NOMO-1 treated with DMSO at 0.1 percent for 48 hours (cell line): Measurements from ENCODE around the gene CDKN2B-AS1.

Source experiments
- DNase-seq: peaks from one replicate; lab custom pipeline; 2025; ENCODE audit not compliant: unreplicated experiment; lab: John Stamatoyannopoulos, UW

Gene CDKN2B-AS1

GRCh38 chr9:22117511-22118384 lies 123.2 kb downstream of the CDKN2B-AS1 start:
- DNase-seq = no peak

- no peak for DNase-seq
Observed at GRCh38 chr9:22118810-22119521, 124.4 kb downstream of the CDKN2B-AS1 start.

- no peak for DNase-seq
Observed at GRCh38 chr9:22119522-22120158, 125.0 kb downstream of the CDKN2B-AS1 start.

DNA sequence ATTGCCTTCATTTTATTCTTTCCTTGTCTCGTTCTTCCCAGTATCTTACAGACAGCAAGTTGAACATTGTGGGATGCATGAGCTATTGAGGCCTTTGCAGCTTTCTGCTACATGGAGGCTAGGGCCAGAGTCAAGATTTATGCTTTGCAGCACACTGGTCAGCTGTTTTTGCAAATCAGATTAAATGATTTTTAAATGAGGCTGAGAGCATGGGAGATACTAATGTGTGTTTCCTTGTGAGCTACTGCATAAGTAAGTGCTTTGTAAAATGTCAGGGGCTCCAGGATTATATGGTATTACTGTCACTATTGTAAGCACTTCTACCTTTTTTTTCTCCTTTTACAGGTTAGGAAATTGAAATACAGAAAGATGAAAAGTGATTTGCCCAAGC lies 125.6 kb downstream of the CDKN2B-AS1 start:
- DNase-seq = no peak

DNA sequence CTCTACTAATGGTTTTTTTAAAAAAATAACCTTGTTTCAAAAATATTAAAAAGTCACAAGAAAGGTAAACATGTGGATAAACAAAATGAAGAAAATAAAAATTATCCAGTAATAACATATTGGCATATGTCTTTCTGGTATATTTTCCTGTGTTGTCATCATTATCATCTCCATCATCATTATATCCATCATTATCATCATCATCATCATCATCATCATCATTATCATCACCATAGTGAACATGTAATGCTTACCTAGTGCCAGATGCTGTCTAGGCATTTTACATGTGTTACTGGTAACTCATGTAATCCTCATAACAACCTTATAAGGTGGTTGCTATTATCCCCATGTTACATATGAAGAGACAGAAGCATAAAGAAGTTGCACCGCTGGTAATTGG lies 126.0 kb downstream of the CDKN2B-AS1 start:
- DNase-seq = no peak

DNA sequence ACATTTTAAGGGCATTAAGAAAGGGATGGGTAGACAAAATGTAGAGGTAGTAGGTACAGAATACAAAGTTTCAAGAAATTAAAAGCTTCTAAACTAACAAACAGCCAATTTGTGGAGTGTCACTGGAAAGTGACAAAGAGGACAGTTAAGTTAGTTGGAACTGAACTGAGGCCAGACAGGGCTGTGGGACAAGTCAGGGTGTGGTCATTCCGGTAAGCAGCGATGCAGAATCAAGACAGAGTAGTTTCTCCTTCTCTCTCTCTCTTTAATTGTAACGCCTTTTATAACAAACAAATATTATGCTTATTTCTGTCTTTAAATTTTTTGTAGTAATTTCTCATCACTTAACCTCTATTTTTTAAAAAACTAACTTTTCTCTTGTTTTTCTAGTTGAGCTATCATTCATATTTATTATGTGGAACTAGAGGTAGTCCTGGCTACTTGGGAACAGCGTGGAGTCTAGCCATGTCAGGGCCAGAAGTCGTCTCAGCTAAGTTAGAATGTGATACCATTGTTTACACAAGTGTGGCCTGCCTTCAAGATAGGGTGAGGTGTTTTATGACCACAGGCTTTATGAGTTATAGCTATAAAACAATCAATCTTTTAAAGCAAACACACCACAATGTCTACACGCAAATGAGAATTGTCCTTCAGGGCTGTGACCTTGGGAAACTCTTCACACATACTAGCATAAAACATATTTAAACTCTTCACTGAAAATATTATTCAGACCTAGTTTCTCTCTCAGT lies 129.8 kb downstream of the CDKN2B-AS1 start:
- no peak for DNase-seq

GRCh38 chr9:22129133-22129532 lies 134.5 kb downstream of the CDKN2B-AS1 start:
- no peak for DNase-seq

DNA sequence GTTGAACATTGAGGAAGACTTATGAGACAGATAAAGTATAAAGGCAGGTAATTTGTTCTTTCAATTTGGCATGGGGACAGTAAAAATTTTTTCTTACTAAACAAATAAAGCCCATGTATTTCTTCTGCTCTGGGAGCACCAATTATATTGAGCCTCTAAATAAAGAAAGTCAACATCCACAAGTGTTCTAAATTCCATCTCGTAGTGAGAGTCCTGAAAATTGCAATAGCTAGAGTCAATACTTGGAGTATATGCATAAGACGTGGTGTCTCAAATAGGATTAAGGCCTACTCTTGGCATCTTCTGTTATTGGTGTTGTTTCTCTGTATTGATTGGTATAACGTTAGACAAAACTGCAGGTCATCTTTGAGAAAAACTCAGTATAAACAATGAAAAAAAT lies 135.0 kb downstream of the CDKN2B-AS1 start:
- DNase-seq = no peak

DNA sequence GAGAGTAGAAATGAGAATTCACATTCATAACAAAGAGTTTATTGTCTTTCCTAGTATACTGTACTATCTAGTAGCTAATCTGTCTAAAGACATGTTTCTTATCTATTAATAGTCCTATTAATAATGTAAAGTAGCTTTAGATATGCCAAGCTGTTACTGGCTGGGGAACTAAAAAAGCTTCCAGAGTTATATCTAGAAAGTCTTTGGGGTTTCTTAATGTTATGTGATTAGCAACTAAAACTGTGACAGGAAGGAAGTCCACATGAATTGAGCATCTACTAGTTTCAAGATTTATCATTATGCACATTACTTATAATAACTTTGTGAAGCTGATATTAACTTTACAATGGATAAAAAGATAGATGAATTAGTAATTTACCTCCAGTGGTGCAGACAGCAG lies 137.2 kb downstream of the CDKN2B-AS1 start:
- DNase-seq = no peak

DNA sequence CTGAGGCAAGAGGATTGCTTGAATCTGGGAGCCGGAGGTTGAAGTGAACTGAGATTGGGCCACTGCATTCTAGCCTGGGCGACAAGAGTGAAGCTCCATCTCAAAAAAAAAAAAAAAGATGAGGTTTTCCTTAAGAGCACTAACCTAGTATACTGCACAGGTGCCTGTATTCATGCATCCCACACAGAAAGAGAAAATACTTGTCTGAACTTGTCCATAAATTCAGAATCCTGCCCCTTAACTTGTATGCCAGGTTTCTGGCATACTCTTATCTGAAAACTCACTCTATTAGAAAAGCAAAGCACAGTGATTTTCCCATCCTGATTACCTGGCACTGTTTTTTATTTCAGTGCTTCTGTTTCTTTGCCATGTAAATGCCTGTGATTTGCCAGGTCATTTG lies 139.8 kb downstream of the CDKN2B-AS1 start:
- DNase-seq = no peak

- no peak for DNase-seq
Observed at GRCh38 chr9:22136461-22137096, 142.0 kb downstream of the CDKN2B-AS1 start.

DNA sequence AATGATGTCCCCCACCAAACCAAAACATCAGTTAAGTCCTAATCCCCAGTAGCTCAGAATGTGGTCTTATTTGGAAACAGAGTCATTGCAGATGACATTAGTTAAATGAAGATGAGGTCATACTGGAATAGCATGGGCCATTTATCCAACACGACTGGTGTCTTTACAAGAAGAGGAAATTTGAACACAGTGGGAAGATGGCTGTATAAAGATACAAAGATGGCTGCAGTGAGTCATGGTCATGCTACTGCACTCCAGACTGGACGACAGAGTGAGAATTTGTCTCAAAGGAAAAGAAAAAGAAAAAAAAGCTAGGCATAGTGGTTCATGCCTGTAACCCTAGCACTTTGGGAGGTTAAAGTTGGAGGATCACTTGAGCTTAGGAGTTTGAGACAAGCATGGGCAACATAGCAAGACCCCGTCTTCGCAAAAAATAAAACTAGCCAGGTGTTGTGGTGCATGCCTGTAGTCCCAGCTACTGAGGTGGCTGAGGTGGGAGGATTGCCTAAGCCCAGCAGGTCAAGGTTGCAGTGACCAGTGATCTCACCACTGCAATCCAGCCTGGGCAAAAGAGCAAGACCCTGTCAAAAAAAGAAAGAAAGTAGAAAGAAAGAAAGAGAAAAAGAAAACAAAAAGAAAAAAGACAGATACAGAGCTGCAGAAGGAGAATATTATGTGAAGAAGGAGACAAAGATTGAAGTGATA lies 144.5 kb downstream of the CDKN2B-AS1 start:
- no peak for DNase-seq

GRCh38 chr9:22141908-22142307 lies 147.3 kb downstream of the CDKN2B-AS1 start:
- DNase-seq = no peak

DNA sequence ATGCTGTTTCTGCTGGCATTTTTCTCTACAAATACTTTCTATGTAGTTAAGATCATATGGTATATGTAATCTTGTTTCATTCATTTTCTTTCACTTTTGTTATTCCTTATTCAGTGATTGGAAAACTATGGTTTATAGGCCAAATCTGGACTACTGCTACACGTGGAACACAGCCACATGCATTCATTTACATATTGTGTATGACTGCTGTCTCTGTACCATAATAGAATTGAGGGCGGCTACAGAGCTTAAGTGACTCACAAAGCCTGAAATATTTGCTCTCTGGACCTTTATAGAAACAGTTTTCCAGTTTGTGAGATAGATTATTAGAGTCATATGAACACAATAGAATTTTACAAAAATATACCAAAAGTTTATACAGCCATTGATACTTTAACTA lies 148.1 kb downstream of the CDKN2B-AS1 start:
- no peak for DNase-seq

- no peak for DNase-seq
Observed at GRCh38 chr9:22143799-22144625, 149.4 kb downstream of the CDKN2B-AS1 start.

- no peak for DNase-seq
Observed at GRCh38 chr9:22146604-22147003, 152.0 kb downstream of the CDKN2B-AS1 start.

- DNase-seq = no peak
Observed at GRCh38 chr9:22147813-22148527, 153.4 kb downstream of the CDKN2B-AS1 start.

DNA sequence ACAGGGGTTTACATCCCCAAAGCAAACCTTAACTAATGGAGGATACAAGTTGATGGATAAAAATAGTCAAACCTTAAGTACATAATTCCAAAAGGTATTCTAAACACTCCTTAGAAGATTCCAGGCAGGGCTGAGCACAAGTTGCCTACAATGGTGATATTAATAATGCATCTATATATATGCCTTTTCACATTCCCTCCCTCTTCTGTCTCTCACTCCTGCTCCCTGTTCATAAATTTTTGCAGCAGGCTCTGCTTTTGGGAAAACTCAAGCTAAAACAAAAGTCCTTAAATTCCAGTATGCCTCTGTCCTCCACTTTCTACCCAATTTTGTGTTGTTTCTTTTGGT lies 153.9 kb downstream of the CDKN2B-AS1 start:
- DNase-seq = no peak
